ENCODE measurements around the gene SH2B2.
"Not testable (repeated sequence)": the region's sequence is repeated elsewhere in the genome, so short reads cannot be mapped to it uniquely, and the experiment has no call there.

Gene SH2B2

DNA sequence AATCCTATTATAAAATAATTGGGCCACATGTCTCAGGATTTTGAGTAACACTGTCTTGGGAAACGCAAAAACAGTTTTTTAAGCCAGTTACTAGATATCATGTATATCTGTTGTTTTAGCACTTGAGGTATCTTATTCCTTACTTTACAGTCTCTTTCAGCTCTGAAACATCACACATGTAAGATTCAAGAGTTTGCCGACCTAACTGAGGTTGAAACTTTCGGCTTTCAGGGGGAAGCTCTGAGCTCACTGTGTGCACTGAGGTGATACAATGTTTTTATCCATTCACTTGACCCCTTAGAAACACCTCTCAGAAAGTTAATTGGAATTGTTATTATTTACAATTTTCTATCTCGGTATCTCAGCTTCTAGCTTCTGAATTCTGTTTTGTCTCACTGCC is 50.8 kb downstream of the SH2B2 start:
- DNase-seq: not testable (repeated sequence)

DNA sequence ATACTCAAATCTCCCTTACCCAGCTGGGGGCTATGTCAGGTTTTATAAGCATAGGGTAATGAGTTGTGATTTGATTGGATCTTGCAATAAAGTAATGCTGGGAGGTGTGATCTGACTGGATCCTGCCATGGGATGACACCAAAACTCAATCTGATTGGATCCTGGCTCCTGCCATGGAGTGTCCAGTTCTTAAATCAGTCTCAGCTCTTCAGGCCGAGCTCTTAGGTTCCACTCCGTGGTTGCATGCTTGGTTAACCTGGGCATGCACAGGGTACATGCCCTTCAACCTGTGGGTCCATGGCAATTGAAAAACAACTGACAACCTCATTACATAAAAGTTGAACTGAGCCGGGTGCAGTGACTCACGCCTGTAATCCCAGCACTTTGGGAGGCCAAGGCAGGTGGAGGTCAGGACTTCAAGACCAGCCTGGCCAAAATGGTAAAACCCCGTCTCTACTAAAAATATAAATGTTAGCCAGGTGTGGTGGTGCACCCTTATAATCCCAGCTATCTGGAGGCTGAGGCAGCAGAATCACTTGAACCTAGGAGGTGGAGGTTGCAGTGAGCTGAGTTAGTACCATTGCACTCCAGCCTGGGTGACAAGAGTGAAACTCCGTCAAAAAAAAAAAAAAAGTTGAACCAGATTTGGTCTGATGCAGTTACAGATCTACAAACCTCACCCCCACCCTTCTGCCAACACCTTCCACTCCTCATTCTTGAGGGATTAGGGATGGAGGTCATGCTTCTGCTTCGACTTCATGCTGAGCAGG is 54.1 kb downstream of the SH2B2 start:
- DNase-seq: not testable (repeated sequence)

DNA sequence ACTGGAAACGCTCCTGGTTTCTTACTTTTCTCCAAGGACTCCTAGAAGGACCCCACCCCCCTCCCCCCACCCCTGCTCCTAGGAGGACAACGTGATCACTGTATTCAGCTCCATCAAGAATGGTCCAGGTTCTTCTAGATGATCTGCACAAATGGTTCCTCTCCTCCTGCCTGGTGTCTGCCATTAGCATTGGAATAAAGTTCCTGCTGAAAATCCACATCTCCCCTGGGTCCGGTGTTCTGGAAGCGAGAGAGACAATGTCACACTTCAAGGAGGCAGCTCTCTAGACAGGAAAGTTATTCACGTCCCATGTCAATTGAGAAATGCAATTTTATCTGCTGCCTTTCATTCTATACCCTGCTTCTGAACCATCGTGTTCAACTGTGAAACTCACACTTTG is 60.3 kb downstream of the SH2B2 start:
- DNase-seq: not testable (repeated sequence)

- DNase-seq: not testable (repeated sequence)
These were observed 69.7 kb downstream of the SH2B2 start, which contains the start of gene SPDYE6 for GRCh38 chr7:102356344-102356743. TSS of gene SPDYE6 (minus strand) at chr7:102356444. CDS start at chr7:102356023, 421 bp downstream.

GRCh38 chr7:102363549-102364393 is 77.1 kb downstream of the SH2B2 start:
- DNase-seq: peak; percentile 94

- not testable (repeated sequence) for DNase-seq
These were observed 77.8 kb downstream of the SH2B2 start for GRCh38 chr7:102364394-102364886.

GRCh38 chr7:102365390-102365789 is 78.7 kb downstream of the SH2B2 start:
- not testable (repeated sequence) for DNase-seq

- not testable (repeated sequence) for DNase-seq
These were observed 83.4 kb downstream of the SH2B2 start for GRCh38 chr7:102370038-102370437.
